ENCODE results near the gene SBF2.
"Not testable (repeated sequence)": the region's sequence is repeated elsewhere in the genome, so short reads cannot be mapped to it uniquely, and the experiment has no call there.

Gene SBF2

GRCh38 chr11:10044618-10045017, 249.4 kb downstream of the SBF2 start:
- no peak for DNase-seq

- no peak for DNase-seq
These were observed 251.3 kb downstream of the SBF2 start for GRCh38 chr11:10042699-10043098.

GRCh38 chr11:10041748-10042446, 252.1 kb downstream of the SBF2 start:
- no peak for DNase-seq

GRCh38 chr11:10041332-10041731, 252.7 kb downstream of the SBF2 start:
- DNase-seq = no peak

GRCh38 chr11:10038521-10039302, 255.3 kb downstream of the SBF2 start:
- no peak for DNase-seq

GRCh38 chr11:10035932-10036331, 258.1 kb downstream of the SBF2 start:
- not testable (repeated sequence) for DNase-seq

- DNase-seq = no peak
These were observed 261.1 kb downstream of the SBF2 start for GRCh38 chr11:10032935-10033334.

GRCh38 chr11:10030122-10030490, 263.9 kb downstream of the SBF2 start:
- no peak for DNase-seq

GRCh38 chr11:10029386-10030121, 264.5 kb downstream of the SBF2 start:
- no peak for DNase-seq

GRCh38 chr11:10026514-10026913, 267.5 kb downstream of the SBF2 start:
- DNase-seq = no peak

- DNase-seq = no peak
These were observed 270.8 kb downstream of the SBF2 start for GRCh38 chr11:10023212-10023611.

GRCh38 chr11:10022764-10023163, 271.3 kb downstream of the SBF2 start:
- DNase-seq = no peak

- no peak for DNase-seq
These were observed 272.5 kb downstream of the SBF2 start for GRCh38 chr11:10021563-10021962.

GRCh38 chr11:10019906-10020682, 273.9 kb downstream of the SBF2 start:
- no peak for DNase-seq

GRCh38 chr11:10017911-10018310, 276.1 kb downstream of the SBF2 start:
- DNase-seq = no peak

GRCh38 chr11:10017050-10017449, 277.0 kb downstream of the SBF2 start:
- no peak for DNase-seq

GRCh38 chr11:10012068-10012467, 282.0 kb downstream of the SBF2 start:
- DNase-seq = no peak

GRCh38 chr11:10005955-10006525, 288.0 kb downstream of the SBF2 start:
- DNase-seq = no peak

GRCh38 chr11:10004526-10005113, 289.4 kb downstream of the SBF2 start:
- no peak for DNase-seq

GRCh38 chr11:10002221-10002620, 291.8 kb downstream of the SBF2 start:
- no peak for DNase-seq

GRCh38 chr11:9992306-9992705, 301.7 kb downstream of the SBF2 start:
- no peak for DNase-seq

Data from activated CD4-positive, alpha-beta T cell treated with anti-CD3 and anti-CD28 coated beads for 48 hours (primary cell).